MV-4-11 (cell line): ENCODE results near the gene AUTS2.

Source experiments
- DNase-seq: peaks from one replicate; lab custom pipeline; 2025; lab: John Stamatoyannopoulos, UW

Gene AUTS2

GRCh38 chr7:70416986-70417655, 818.8 kb downstream of the AUTS2 start:
- DNase-seq = no peak

GRCh38 chr7:70419526-70420380, 821.5 kb downstream of the AUTS2 start:
- DNase-seq = no peak

- DNase-seq = no peak
Observed at GRCh38 chr7:70420381-70420662, 822.0 kb downstream of the AUTS2 start.

GRCh38 chr7:70421319-70421718, 823.0 kb downstream of the AUTS2 start:
- no peak for DNase-seq

GRCh38 chr7:70426249-70426880, 828.1 kb downstream of the AUTS2 start:
- DNase-seq = no peak

- no peak for DNase-seq
Observed at GRCh38 chr7:70432567-70433001, 834.3 kb downstream of the AUTS2 start.

GRCh38 chr7:70434376-70434775, 836.1 kb downstream of the AUTS2 start:
- DNase-seq = no peak

GRCh38 chr7:70434821-70435220, 836.5 kb downstream of the AUTS2 start:
- no peak for DNase-seq

GRCh38 chr7:70435634-70436033, 837.4 kb downstream of the AUTS2 start:
- no peak for DNase-seq

- DNase-seq = no peak
Observed at GRCh38 chr7:70436790-70437350, 838.6 kb downstream of the AUTS2 start.

GRCh38 chr7:70439651-70440050, 841.4 kb downstream of the AUTS2 start:
- no peak for DNase-seq

- no peak for DNase-seq
Observed at GRCh38 chr7:70446448-70447143, 848.3 kb downstream of the AUTS2 start.

- no peak for DNase-seq
Observed at GRCh38 chr7:70448312-70448906, 850.1 kb downstream of the AUTS2 start.

GRCh38 chr7:70450731-70451130, 852.5 kb downstream of the AUTS2 start:
- DNase-seq = no peak

GRCh38 chr7:70455925-70456324, 857.6 kb downstream of the AUTS2 start:
- no peak for DNase-seq

- no peak for DNase-seq
Observed at GRCh38 chr7:70456719-70457118, 858.4 kb downstream of the AUTS2 start.

- DNase-seq = no peak
Observed at GRCh38 chr7:70457482-70457881, 859.2 kb downstream of the AUTS2 start.

GRCh38 chr7:70457883-70458680, 859.8 kb downstream of the AUTS2 start:
- DNase-seq = no peak

GRCh38 chr7:70458745-70459144, 860.5 kb downstream of the AUTS2 start:
- DNase-seq = no peak

GRCh38 chr7:70459546-70459945, 861.3 kb downstream of the AUTS2 start:
- no peak for DNase-seq

GRCh38 chr7:70460071-70460470, 861.8 kb downstream of the AUTS2 start:
- DNase-seq = no peak
